ENCODE results near the gene SERPINA3.

GRCh38 chr14:94623422-94623809 lies 11.2 kb downstream of the SERPINA3 start:
- TF ChIP-seq EZH2 (IDR thresholded peaks at IDR 0.05; ENCODE audit: insufficient read depth, poor library complexity, severe bottlenecking) (no peak), EZH2phosphoT487 (IDR thresholded peaks at IDR 0.05; ENCODE audit: insufficient read depth, low read depth) (no peak)
